K562 (cell line): ENCODE measurements around the gene MCU. TPM values are rescaled to one million over a fixed set of nuclear protein-coding genes. Genes with fewer than 3 reads are reported as not detected.
A peak's percentile ranks its signal among the peaks of the same experiment; 100 is the strongest.

Experiments used
- BCLAF1 ChIP-seq, 2 experiments: fragments of 450-650 bp in 1 of 2; IDR thresholded peaks; 2 replicates each; pipeline ENCODE4 v1.6.1; 2011 to 2017; ENCODE audit warnings: low read depth in 2 of 2, antibody characterized with exemption in 1 of 2, borderline replicate concordance in 1 of 2, low read length in 1 of 2, mild to moderate bottlenecking in 1 of 2, mixed read lengths in 1 of 2; ENCODE audit not compliant: control insufficient read depth in 1 of 2
- DEAF1 ChIP-seq: fragments of 450-650 bp; formaldehyde crosslinking; IDR thresholded peaks from 2 replicates; pipeline ENCODE4 v1.4.0; 2020; ENCODE audit warnings: mild to moderate bottlenecking, moderate library complexity
- FOXM1 ChIP-seq, 2 experiments: fragments of 450-650 bp in 1 of 2; sonication (generic) in 1 of 2; formaldehyde crosslinking in 1 of 2; IDR thresholded peaks; 2 replicates each; pipeline versions ENCODE4 v1.6.1 to v1.9.0; 2017 to 2022; ENCODE audit warnings: low read depth in 2 of 2, mild to moderate bottlenecking in 2 of 2, missing genetic modification reagents in 1 of 2, moderate library complexity in 1 of 2
- FUS ChIP-seq: fragments of 200-400 bp; formaldehyde crosslinking; optimal IDR thresholded peaks from 2 replicates; pipeline ENCODE3; 2017; ENCODE audit warnings: low read depth, low read length
- GTF2A2 ChIP-seq: IDR thresholded peaks from 2 replicates; pipeline ENCODE4 v1.6.1; 2016; ENCODE audit warnings: mild to moderate bottlenecking, missing genetic modification characterization, missing compliant biosample characterization
- ILF3 ChIP-seq: fragments of 450-650 bp; IDR thresholded peaks from 2 replicates; pipeline ENCODE4 v1.6.1; 2018; ENCODE audit warnings: antibody characterized with exemption, mild to moderate bottlenecking, moderate library complexity, borderline replicate concordance
- PHF20 ChIP-seq: fragments of 450-650 bp; IDR thresholded peaks from 2 replicates; pipeline ENCODE4 v1.6.1; 2018; ENCODE audit not compliant: partially characterized antibody
- TCFL5 ChIP-seq: fragments of 250-450 bp; sonication (Bioruptor Pico); conservative IDR thresholded peaks from 2 replicates; pipeline ENCODE4 v1.6.1; 2021; ENCODE audit warnings: mild to moderate bottlenecking, moderate library complexity, matching md5 sums
- TFAM ChIP-seq: fragments of 250-450 bp; sonication (Bioruptor Pico); conservative IDR thresholded peaks from 2 replicates; pipeline ENCODE4 v1.5.0; 2021; ENCODE audit warnings: mild to moderate bottlenecking, moderate library complexity
- THAP7 ChIP-seq: fragments of 250-450 bp; sonication (Bioruptor Pico); IDR thresholded peaks from 2 replicates; pipeline ENCODE4 v1.5.0; 2021
- WHSC1 ChIP-seq: IDR thresholded peaks from one replicate; pipeline ENCODE4 v1.6.1; 2012; ENCODE audit warnings: low read length, control low read depth, inconsistent platforms
- ZBTB7A ChIP-seq: IDR thresholded peaks from 2 replicates; pipeline ENCODE4 v1.6.1; 2011; ENCODE audit warnings: low read depth, mild to moderate bottlenecking, low read length, moderate library complexity, borderline replicate concordance; ENCODE audit not compliant: control insufficient read depth
- ZNF174 ChIP-seq: fragments of 250-450 bp; sonication (Bioruptor Pico); IDR thresholded peaks from 2 replicates; pipeline ENCODE4 v1.4.0; 2020; ENCODE audit warnings: mild to moderate bottlenecking
- ZNF311 ChIP-seq: fragments of 250-450 bp; sonication (Bioruptor Pico); IDR thresholded peaks from 2 replicates; pipeline ENCODE4 v1.4.0; 2020; ENCODE audit warnings: mild to moderate bottlenecking, moderate library complexity
- ZNF395 ChIP-seq: fragments of 200-800 bp; sonication (Bioruptor generic); IDR thresholded peaks from 2 replicates; pipeline ENCODE4 v1.6.1; 2017; ENCODE audit warnings: missing genetic modification characterization, missing compliant biosample characterization
- ZNF445 ChIP-seq: fragments of 250-450 bp; sonication (Bioruptor Pico); IDR thresholded peaks from 2 replicates; pipeline ENCODE4 v1.4.0; 2020; ENCODE audit warnings: low read depth, mild to moderate bottlenecking, moderate library complexity
- ZNF740 ChIP-seq, 3 experiments: fragments of 200-800 bp in 1 of 3; sonication (Bioruptor generic) in 1 of 3; sonication (generic) in 1 of 3; formaldehyde crosslinking in 1 of 3; IDR thresholded peaks; 2 replicates each; pipeline versions ENCODE4 v1.6.1 to v1.8.0; 2016 to 2022; ENCODE audit warnings: mild to moderate bottlenecking in 2 of 3, missing compliant biosample characterization in 2 of 3, missing genetic modification characterization in 2 of 3, missing genetic modification reagents in 1 of 3
- ZNF785 ChIP-seq: fragments of 250-450 bp; sonication (Bioruptor Pico); IDR thresholded peaks from 2 replicates; pipeline ENCODE4 v1.4.0; 2020; ENCODE audit warnings: mild to moderate bottlenecking
- polyA plus RNA-seq, 8 experiments: library from polyadenylated mRNA; depleted of rRNA in 4 of 8; stranded (reverse) in 5 of 8; unstranded in 3 of 8; fragments of >200 nt; fragmentation: Nextera tagmentation in 2 of 8; fragmentation: Illumina TruSeq in 1 of 8; extraction: Ambion mirVana in 2 of 8; extraction: Trizol in 1 of 8; gene quantifications; 2 replicates each; pipeline versions ENCODE4 v1.2.1 to v1.2.3, GENCODE V29; 2011 to 2014; ENCODE audit warnings: inconsistent platforms in 1 of 8, missing spikeins in 1 of 8
- total RNA-seq, 7 experiments: library from RNA; depleted of rRNA in 6 of 7; stranded (reverse); fragments of >200 nt in 6 of 7; fragmentation: Illumina TruSeq in 2 of 7; extraction: Trizol in 2 of 7; gene quantifications; 2 replicates each; pipeline versions ENCODE4 v1.2.1 to v1.2.3, GENCODE V29; 2011 to 2021; ENCODE audit warnings: low replicate concordance in 1 of 7

The MCU gene
- total and polyA plus RNA-seq, 9 of the 15 experiments (the other 6 are each of a cell fraction or from before 2014, with no cell fraction given): 8.2 to 88.8 (median 21.3) TPM

GRCh38 chr10:72691863-72692743 lies at the start of gene MCU (continued):
- no peak for TF ChIP-seq BCLAF1 (IDR thresholded peaks at IDR 0.05; ENCODE audit: borderline replicate concordance in 1 of 2, control insufficient read depth in 1 of 2, low read depth in 2 of 2, low read length in 1 of 2)
- TF ChIP-seq ZNF174: no peak
- no peak for TF ChIP-seq ZNF395 (CRISPR knock-in tag)
- TF ChIP-seq ZBTB7A: no peak; the same call in 1 of the 2 replicates
- TF ChIP-seq ZNF311 (CRISPR knock-in tag): no peak
- no peak for TF ChIP-seq TFAM
- TF ChIP-seq ZNF445 (CRISPR knock-in tag): no peak
- TF ChIP-seq THAP7 (CRISPR knock-in tag): no peak
- no peak for TF ChIP-seq PHF20
- TF ChIP-seq ZNF785 (CRISPR knock-in tag): no peak
- TF ChIP-seq FOXM1 (IDR thresholded peaks at IDR 0.05; ENCODE audit: low read depth): no peak
- TF ChIP-seq FOXM1 (CRISPR knock-in tag; IDR thresholded peaks at IDR 0.05; ENCODE audit: low read depth): no peak
- no peak for TF ChIP-seq TCFL5 (CRISPR knock-in tag)
- no peak for TF ChIP-seq DEAF1 (CRISPR knock-in tag)
- no peak for TF ChIP-seq WHSC1
- no peak for TF ChIP-seq ZNF740 (CRISPR knock-in tag; IDR thresholded peaks at IDR 0.05)
- no peak for TF ChIP-seq ZNF740 (tag; IDR thresholded peaks at IDR 0.05)
- peak; percentile 88 for TF ChIP-seq GTF2A2
- TF ChIP-seq ILF3: peak; percentile 77; the same call in 1 of the 2 replicates
- TF ChIP-seq FUS: no peak
